Measurements from ENCODE around the gene AHI1. TPM values are rescaled to one million over a fixed set of nuclear protein-coding genes. Genes with fewer than 3 reads are reported as not detected.

The AHI1 gene
- total and polyA plus RNA-seq, 2 of the 13 experiments (the other 11 are each of a cell fraction or from before 2014, with no cell fraction given), result 7.2 to 18.6 TPM

DNA sequence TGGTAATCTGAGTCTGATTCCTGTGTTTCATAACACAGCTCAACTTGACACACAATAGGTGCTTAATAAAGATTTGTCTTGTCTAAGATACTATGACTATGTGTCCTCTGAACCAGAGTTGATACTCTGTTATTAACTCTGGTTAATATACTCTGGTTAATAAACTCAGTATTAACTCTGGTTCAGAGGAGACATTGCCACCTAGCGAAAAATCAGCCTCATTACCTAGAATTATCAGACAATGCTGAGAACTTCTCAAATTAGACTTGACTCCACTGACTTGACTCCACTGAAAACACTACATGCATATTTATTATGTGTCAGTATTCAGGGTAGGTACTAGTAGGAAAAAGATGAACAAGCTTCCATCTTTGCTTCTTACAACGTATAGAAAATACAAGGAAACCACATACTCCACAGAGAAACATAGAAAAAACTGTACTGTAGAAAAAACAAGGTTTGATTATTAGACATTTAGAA lies 73.9 kb downstream of the AHI1 start (continued):
- TF ChIP-seq ZNF180 (CRISPR knock-in tag; IDR thresholded peaks at IDR 0.05; ENCODE audit: borderline replicate concordance, low read depth) (no peak), SMC3 (IDR thresholded peaks at IDR 0.05; ENCODE audit: low read length) (peak; percentile 43; the same call in 1 of the 2 replicates), PAXIP1 (CRISPR knock-in tag; conservative IDR thresholded peaks at IDR 0.05) (no peak), ZNF761 (CRISPR knock-in tag; conservative IDR thresholded peaks at IDR 0.05) (no peak), MIER2 (CRISPR knock-in tag; IDR thresholded peaks at IDR 0.05) (no peak), SMYD3 (CRISPR knock-in tag; IDR thresholded peaks at IDR 0.05) (no peak)
- TF ChIP-seq, protein P1, sequence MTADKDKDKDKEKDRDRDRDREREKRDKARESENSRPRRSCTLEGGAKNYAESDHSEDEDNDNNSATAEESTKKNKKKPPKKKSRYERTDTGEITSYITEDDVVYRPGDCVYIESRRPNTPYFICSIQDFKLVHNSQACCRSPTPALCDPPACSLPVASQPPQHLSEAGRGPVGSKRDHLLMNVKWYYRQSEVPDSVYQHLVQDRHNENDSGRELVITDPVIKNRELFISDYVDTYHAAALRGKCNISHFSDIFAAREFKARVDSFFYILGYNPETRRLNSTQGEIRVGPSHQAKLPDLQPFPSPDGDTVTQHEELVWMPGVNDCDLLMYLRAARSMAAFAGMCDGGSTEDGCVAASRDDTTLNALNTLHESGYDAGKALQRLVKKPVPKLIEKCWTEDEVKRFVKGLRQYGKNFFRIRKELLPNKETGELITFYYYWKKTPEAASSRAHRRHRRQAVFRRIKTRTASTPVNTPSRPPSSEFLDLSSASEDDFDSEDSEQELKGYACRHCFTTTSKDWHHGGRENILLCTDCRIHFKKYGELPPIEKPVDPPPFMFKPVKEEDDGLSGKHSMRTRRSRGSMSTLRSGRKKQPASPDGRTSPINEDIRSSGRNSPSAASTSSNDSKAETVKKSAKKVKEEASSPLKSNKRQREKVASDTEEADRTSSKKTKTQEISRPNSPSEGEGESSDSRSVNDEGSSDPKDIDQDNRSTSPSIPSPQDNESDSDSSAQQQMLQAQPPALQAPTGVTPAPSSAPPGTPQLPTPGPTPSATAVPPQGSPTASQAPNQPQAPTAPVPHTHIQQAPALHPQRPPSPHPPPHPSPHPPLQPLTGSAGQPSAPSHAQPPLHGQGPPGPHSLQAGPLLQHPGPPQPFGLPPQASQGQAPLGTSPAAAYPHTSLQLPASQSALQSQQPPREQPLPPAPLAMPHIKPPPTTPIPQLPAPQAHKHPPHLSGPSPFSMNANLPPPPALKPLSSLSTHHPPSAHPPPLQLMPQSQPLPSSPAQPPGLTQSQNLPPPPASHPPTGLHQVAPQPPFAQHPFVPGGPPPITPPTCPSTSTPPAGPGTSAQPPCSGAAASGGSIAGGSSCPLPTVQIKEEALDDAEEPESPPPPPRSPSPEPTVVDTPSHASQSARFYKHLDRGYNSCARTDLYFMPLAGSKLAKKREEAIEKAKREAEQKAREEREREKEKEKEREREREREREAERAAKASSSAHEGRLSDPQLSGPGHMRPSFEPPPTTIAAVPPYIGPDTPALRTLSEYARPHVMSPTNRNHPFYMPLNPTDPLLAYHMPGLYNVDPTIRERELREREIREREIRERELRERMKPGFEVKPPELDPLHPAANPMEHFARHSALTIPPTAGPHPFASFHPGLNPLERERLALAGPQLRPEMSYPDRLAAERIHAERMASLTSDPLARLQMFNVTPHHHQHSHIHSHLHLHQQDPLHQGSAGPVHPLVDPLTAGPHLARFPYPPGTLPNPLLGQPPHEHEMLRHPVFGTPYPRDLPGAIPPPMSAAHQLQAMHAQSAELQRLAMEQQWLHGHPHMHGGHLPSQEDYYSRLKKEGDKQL (CRISPR knock-in tag; IDR thresholded peaks at IDR 0.05; ENCODE audit: low read depth), result no peak
- TF ChIP-seq, protein P2, sequence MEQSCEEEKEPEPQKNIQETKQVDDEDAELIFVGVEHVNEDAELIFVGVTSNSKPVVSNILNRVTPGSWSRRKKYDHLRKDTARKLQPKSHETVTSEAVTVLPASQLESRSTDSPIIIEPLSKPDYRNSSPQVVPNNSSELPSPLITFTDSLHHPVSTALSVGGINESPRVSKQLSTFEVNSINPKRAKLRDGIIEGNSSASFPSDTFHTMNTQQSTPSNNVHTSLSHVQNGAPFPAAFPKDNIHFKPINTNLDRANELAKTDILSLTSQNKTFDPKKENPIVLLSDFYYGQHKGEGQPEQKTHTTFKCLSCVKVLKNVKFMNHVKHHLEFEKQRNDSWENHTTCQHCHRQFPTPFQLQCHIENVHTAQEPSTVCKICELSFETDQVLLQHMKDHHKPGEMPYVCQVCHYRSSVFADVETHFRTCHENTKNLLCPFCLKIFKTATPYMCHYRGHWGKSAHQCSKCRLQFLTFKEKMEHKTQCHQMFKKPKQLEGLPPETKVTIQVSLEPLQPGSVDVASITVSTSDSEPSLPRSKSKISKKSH (CRISPR knock-in tag; IDR thresholded peaks at IDR 0.05; ENCODE audit: borderline replicate concordance), result no peak
- TF ChIP-seq, protein P3, sequence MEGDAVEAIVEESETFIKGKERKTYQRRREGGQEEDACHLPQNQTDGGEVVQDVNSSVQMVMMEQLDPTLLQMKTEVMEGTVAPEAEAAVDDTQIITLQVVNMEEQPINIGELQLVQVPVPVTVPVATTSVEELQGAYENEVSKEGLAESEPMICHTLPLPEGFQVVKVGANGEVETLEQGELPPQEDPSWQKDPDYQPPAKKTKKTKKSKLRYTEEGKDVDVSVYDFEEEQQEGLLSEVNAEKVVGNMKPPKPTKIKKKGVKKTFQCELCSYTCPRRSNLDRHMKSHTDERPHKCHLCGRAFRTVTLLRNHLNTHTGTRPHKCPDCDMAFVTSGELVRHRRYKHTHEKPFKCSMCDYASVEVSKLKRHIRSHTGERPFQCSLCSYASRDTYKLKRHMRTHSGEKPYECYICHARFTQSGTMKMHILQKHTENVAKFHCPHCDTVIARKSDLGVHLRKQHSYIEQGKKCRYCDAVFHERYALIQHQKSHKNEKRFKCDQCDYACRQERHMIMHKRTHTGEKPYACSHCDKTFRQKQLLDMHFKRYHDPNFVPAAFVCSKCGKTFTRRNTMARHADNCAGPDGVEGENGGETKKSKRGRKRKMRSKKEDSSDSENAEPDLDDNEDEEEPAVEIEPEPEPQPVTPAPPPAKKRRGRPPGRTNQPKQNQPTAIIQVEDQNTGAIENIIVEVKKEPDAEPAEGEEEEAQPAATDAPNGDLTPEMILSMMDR (CRISPR knock-in tag; IDR thresholded peaks at IDR 0.05), result peak; percentile 74
